Stimulated activated effector memory CD8-positive, alpha-beta T cell treated with anti-CD3 and anti-CD28 coated beads, Interleukin-12 subunit alpha, Interleukin-12 subunit beta, amount 100 ng/mL, for 72 hours (primary cell): ENCODE measurements around the gene SBNO2.
"Not testable (repeated sequence)": the region's sequence is repeated elsewhere in the genome, so short reads cannot be mapped to it uniquely, and the experiment has no call there.

Experiments
- ATAC-seq: fragments of 150-1000 bp; cut with Tn5 transposase; 2 replicates; pipeline ENCODE4 v1.10.0; 2021
- DNase-seq, 2 donors: peaks; one replicate each; pipeline ENCODE4 v3.0.0; 2021 to 2022; ENCODE audit warnings: low spot score in 2 of 2
- H3K27ac Mint-ChIP-seq: one replicate; pipeline ENCODE4 v1.8.0; 2022; ENCODE audit warnings: mild to moderate bottlenecking, mixed read lengths
- H3K36me3 Mint-ChIP-seq: one replicate; pipeline ENCODE4 v1.8.0; 2022; ENCODE audit warnings: mild to moderate bottlenecking, mixed read lengths
- H3K4me1 Mint-ChIP-seq: one replicate; pipeline ENCODE4 v1.8.0; 2022; ENCODE audit warnings: mixed read lengths
- H3K4me3 Mint-ChIP-seq: one replicate; pipeline ENCODE4 v1.8.0; 2022; ENCODE audit warnings: mild to moderate bottlenecking, mixed read lengths
- H3K9me3 Mint-ChIP-seq: one replicate; pipeline ENCODE4 v1.8.0; 2022; ENCODE audit warnings: mixed read lengths

The SBNO2 gene

DNA sequence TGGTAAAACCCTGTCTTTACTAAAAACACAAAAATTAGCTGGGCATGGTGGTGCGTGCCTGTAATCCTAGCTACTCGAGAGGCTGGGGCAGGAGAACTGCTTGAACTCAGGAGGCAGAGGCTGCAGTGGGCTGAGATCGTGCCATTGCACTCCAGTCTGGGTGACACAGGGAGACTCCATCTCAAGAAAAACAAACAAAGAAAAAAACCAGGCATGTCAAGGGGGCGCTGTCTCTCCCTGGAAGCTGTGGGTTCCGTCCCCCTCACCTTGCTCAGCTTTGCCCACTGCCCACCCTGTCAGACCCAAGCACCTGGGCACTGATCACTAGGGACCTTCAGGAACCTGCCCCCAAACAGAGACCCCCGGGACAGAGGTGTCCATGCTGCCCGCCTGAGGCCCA, 45.0 kb downstream of the SBNO2 start:
- peaks cover 92% of the 10 kb centered on the region for H3K36me3 Mint-ChIP-seq
- H3K4me1 Mint-ChIP-seq: peaks cover 46% of the 10 kb centered on the region
- ATAC-seq: not testable (repeated sequence)

DNA sequence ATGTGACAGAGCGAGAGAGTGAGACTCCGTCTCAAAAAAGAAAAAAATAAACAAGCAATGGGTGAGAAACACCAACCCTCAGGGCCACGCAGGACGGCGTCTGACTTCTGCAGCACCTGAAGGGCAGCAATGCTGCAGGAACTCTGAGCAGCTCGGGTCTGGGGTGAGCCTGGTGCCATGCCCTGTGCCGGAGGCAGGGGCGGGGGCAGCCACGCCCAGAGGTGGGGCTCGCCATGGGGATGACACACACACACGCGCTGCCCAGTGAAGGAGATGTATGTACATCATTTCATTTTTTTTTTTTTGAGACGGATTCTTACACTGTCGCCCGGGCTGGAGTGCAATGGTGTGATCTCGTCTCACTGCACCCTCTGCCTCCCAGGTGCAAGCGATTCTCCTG, 46.0 kb downstream of the SBNO2 start:
- DNase-seq: no peak
- peaks cover 93% of the 10 kb centered on the region for H3K36me3 Mint-ChIP-seq
- no peaks in the 10 kb centered on the region for H3K9me3 Mint-ChIP-seq
- no peak for ATAC-seq
- H3K4me1 Mint-ChIP-seq: peaks cover 38% of the 10 kb centered on the region
- no peak overlapping the region for H3K4me3 Mint-ChIP-seq
- H3K27ac Mint-ChIP-seq: no peak overlapping the region

More for the DNA sequence above, 45.0 kb downstream of the SBNO2 start:
- not testable (repeated sequence) for DNase-seq, H3K9me3 Mint-ChIP-seq
- Mint-ChIP-seq H3K4me3 (peak overlapping the region; percentile 84), H3K27ac (peak overlapping the region; percentile 95)

DNA sequence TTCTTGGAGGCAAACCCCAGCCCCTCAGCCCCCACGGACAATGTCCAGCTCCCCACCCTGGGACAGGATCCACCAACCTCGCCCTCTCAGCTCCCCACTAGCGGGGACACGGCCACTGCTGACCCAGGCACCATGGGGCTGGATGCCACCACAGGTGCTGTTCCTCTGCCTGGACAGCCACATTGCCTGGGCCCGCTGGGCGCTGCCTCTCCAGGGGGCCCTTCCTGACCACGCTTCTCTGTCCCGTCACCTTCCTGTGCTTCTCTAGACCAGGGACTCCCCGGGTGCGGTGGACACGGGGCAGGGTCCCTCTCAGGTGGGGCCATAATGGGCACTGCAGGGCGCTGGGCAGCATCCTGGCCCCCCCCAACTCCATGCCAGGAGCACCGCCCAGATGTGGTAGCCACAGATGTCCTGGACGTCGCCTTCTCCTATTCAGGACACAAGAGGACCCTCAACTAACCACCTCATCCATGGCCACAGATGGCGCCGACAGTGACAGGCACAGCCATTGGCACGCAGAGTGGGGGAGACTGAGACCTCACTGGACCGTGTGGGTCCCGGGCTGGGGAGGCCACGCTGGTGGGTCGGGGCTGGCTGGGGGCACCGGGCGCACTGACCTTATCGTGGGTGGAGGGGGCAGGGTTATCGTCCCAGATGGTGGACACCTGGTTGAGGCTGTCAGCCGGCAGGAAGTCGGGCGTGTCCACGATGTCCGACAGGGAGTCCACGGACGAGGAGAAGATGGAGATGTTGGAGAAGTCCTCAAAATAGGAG, 46.9 kb downstream of the SBNO2 start:
- no peaks in the 10 kb centered on the region for H3K9me3 Mint-ChIP-seq
- ATAC-seq (no peak), DNase-seq (no peak)
- peaks cover 38% of the 10 kb centered on the region for H3K4me1 Mint-ChIP-seq
- peak overlapping the region; percentile 84 for H3K27ac Mint-ChIP-seq
- H3K4me3 Mint-ChIP-seq: peak overlapping the region; percentile 13
- H3K36me3 Mint-ChIP-seq: peaks cover 93% of the 10 kb centered on the region

DNA sequence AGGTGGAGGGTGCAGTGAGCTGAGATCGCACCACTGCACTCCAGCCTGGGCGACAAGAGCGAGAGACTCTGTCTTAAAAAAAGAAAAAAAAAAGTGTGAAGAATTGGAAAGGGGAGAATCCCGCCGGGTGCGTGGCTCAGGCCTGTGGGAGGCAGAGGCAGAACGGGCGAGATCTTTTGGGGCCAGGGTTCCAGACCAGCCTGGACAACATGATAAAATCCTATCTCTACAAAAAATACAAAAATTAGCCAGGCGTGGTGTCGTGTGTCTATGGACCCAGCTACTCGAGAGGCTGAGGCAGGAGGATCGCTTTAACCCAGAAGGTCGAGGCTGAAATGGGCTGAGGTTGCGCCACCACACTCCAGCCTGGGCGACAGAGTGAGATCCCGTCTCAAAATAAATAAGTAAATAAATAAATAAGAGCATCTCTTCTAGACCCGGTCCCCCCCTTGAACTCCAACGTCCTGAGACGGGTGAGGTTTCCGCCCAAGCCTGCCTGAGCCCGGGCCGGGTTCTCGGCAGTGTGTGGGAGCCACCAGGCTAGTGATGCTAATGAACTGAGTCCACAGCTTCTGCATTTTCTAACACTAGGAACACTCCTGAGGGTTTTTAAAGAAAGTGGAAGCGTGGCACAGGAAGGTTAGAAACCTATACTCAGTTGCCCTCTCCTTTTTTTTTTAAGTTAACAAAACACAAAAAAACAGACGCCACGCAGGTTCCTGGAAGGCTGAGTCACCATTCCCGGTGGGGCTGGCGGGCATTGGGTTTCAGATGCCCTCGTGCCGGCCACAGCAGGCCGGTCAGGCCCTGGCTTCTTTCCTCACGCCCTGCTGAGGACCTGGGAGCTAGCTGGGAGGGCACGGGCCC, 48.2 kb downstream of the SBNO2 start:
- Mint-ChIP-seq H3K9me3 (no peaks in the 10 kb centered on the region), H3K36me3 (peaks cover 100% of the 10 kb centered on the region), H3K4me1 (peaks cover 41% of the 10 kb centered on the region), H3K4me3 (no peak overlapping the region), H3K27ac (peak overlapping the region; percentile 61)
- DNase-seq: no peak
- no peak for ATAC-seq

DNA sequence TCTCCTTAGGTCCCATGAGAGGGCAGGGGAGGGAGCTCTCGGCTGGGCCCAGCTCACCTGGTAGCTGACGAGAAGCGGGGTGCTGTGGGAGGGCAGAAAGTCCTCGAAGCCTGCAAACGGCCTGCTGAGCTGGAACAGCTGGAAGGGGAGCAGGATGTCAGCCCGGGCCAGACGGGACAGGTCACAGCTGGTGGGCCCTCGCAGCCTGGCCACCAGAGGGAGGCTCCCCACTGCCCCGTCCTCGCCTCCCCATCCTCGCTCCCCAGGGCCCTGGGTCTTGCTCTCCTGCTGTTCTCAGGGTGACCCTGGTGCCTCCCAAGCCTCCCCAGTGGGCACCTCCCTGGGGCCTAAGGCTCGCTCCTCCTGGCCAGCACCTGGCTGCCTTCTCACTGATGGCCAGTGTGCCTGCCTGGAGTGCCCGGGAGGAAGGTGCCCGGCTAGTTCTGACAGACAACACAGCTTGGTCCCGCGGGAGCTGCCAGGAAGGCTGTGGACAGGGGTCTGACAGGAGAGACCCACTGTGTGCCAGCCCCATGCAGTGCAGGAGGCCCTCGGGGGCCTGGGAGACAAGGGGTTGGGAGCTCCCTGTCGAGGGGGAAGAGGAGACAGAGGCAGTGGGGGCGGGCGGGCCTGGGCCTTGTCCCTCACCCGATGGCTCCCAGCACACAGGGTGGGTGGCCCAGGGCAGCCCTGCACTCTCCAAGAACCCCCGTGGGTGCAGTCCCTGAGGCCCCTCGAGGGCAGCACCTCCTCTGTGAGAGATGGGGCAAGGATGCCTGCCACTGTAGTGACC, 50.0 kb downstream of the SBNO2 start:
- DNase-seq (no peak), ATAC-seq (no peak)
- H3K4me1 Mint-ChIP-seq: peaks cover 23% of the 10 kb centered on the region
- no peak overlapping the region for H3K27ac Mint-ChIP-seq
- no peak overlapping the region for H3K4me3 Mint-ChIP-seq
- H3K9me3 Mint-ChIP-seq: no peaks in the 10 kb centered on the region
- peaks cover 99% of the 10 kb centered on the region for H3K36me3 Mint-ChIP-seq

DNA sequence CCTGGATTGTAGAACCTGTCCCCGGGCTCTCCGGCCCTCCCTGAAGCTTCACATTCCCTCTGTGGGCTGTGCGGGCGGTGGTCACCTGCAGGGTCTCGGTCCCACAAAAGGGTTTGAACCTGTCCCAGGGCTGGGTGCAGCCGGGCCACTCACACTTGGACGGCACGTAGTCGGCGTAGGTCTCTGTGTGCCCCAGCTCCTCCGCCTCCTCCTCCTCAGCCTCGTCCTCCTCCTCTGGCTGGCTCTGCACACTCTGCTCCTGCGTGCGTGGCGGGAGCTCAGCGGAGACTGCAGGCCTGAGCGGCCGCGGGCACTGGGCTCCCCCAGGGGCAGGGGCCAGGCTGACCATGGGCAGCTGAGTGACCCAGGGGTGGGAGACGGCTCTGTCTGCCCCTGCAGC, 50.7 kb downstream of the SBNO2 start:
- Mint-ChIP-seq H3K9me3 (no peaks in the 10 kb centered on the region), H3K4me3 (no peak overlapping the region), H3K4me1 (peaks cover 20% of the 10 kb centered on the region), H3K36me3 (peaks cover 99% of the 10 kb centered on the region), H3K27ac (peak overlapping the region; percentile 14)
- ATAC-seq: no peak
- DNase-seq: no peak

DNA sequence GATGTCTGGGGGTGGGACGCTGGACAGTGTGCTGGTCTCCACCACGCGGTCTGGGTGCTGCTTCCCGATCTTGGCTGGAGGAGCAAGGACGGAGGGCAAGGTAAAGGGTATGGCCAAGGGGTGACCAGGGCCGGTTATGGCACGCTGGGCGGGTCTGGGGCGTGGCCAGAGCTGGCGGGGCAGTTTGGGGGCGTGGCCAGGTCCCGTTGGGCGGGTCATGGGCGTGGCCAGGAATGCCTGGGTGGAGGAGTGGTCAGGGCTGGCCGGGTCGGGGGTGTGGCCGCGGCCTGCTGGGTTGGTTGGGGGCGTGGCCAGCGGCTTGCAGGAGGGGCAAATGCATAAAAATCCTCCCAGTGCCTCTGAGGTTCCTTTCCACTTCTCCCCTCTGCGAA, 51.1 kb downstream of the SBNO2 start:
- H3K9me3 Mint-ChIP-seq: no peaks in the 10 kb centered on the region
- peak; percentile 71 for ATAC-seq
- DNase-seq: peak; percentile 61 to 89
- H3K4me3 Mint-ChIP-seq: no peak overlapping the region
- H3K4me1 Mint-ChIP-seq: peaks cover 20% of the 10 kb centered on the region
- H3K36me3 Mint-ChIP-seq: peaks cover 99% of the 10 kb centered on the region
- peak overlapping the region; percentile 14 for H3K27ac Mint-ChIP-seq

DNA sequence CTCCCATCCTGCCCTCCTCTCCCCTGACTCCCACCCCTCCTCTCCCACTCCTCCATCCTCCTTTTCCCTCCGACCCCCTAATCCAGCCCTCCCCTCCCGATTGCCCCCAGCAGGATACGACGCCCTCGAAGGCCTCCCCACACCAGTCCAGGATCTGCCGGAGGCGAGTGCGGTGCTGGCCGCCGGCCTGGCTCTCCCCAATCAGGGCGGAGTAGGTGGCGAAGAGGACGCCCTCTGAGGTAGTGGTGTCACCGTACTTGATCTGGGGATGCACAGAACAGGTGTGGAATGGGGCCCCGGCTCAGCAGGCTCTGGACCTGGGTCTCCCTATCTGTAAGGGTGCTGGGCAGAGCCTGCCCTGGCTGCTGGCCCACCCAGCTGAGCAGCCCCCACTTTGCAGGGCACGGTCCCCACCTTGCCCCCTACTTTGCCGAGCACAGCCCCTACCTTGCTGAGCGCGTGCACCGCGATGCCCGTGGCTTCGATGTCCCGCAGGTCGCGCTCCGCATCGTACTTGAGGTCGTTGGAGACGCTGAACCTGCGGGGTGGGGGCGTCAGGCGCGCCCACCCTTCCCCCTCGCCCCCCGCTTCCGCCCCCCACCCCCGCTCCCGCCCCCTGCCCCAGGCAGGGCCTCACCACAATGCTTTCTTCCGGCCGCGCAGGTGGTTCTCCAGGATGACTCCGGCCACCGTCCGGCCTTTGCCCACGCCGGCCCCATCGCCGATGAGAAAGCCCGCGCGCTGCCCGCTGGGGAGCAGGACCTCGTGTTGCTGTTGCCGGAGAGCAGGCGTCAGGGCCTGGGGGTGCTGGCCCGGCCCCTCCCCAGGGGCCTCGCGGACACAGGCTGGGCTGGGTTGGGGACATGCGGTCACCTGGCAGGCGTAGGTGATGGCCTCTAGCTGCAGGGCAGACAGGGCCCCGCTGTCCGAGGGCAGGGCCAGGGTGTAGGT, 51.8 kb downstream of the SBNO2 start:
- H3K36me3 Mint-ChIP-seq: peaks cover 99% of the 10 kb centered on the region
- H3K4me3 Mint-ChIP-seq: no peak overlapping the region
- no peak overlapping the region for H3K27ac Mint-ChIP-seq
- H3K4me1 Mint-ChIP-seq: peaks cover 14% of the 10 kb centered on the region
- ATAC-seq (no peak), DNase-seq (no peak)
- no peaks in the 10 kb centered on the region for H3K9me3 Mint-ChIP-seq

DNA sequence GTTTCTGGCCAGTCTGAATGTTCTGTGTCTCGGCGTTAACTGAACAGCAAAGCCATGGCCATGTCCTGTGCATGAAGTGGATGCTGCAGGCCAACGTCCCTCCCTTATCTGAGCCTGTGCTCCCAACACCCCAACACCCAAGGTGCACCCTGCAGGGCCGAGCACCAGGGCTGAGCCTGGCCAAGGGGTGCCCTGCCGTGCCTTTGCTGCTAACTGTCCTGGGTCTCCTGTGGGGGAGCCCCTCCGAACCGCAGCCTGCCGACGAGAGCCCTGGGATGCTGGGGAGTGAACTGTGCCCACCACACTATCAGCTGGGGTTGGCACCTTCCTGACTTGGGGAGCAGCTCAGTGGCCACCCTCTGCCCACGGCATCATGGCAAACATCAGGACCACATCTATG, 52.7 kb downstream of the SBNO2 start:
- ATAC-seq (no peak), DNase-seq (no peak)
- no peaks in the 10 kb centered on the region for H3K9me3 Mint-ChIP-seq
- H3K27ac Mint-ChIP-seq: no peak overlapping the region
- H3K4me3 Mint-ChIP-seq: no peak overlapping the region
- peaks cover 5% of the 10 kb centered on the region for H3K4me1 Mint-ChIP-seq
- peaks cover 99% of the 10 kb centered on the region for H3K36me3 Mint-ChIP-seq

DNA sequence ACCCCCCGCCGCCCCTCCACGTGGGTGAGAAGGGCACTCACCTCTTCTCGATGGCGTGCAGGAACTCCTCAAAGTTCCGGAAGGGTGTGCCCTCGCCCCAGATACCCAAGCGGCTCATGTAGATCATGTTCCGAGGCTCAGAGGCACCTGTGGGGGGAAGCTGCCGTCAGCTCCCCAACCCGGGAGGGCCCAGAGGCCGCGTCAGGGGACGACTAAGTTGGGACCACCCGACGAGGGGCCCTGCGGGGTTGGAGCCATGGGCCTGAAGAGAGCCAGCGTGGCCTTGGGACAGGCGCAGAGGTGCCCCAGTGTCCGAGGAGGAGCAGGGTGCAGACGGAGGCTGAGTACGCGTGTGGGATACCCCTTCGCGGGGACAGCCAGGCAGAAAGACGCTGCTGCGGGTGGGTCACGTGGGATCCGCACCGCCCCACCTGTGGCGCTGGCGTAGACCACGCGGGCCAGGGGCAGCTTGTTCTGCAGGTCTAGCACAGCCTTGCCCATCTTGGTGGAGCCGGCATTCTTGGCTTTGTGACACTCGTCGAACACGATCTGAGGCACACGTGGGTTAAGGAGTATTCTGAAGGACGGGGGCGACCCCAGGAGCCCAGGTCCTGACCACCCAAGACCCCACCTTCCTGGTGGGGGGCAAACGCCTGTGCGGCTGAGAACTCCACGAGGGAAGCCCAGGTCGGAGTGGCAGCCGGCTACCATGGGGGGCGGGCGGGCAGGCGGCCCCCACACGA, 54.4 kb downstream of the SBNO2 start:
- H3K27ac Mint-ChIP-seq: no peak overlapping the region
- ATAC-seq: no peak

DNA sequence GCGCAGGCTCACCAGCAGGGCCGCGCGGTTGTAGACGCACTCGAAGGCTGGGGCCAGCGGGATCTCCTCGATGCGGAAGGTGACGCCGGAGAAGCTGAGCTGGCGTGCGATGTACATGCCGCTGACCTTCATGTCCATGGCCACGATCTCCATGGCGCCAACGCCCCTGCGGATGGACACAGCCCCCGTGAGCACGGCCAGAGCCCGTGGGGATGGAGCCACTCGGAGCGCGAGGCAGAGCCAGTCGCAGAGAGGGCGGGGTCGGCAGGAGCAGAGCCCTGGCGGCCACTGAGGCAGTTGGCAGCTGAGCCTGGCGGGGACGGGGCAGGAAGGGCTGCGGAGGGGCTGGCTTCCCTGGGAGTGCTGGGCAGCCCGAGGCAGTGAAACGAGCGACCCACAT, 55.1 kb downstream of the SBNO2 start:
- Mint-ChIP-seq H3K27ac (no peak overlapping the region), H3K4me3 (no peak overlapping the region), H3K9me3 (no peaks in the 10 kb centered on the region), H3K36me3 (peaks cover 99% of the 10 kb centered on the region), H3K4me1 (peaks cover 5% of the 10 kb centered on the region)
- DNase-seq (no peak), ATAC-seq (no peak)

More for the DNA sequence above, 54.4 kb downstream of the SBNO2 start:
- DNase-seq: no peak
- H3K9me3 Mint-ChIP-seq: no peaks in the 10 kb centered on the region
- peaks cover 99% of the 10 kb centered on the region for H3K36me3 Mint-ChIP-seq
- H3K4me3 Mint-ChIP-seq: no peak overlapping the region
- peaks cover 5% of the 10 kb centered on the region for H3K4me1 Mint-ChIP-seq

DNA sequence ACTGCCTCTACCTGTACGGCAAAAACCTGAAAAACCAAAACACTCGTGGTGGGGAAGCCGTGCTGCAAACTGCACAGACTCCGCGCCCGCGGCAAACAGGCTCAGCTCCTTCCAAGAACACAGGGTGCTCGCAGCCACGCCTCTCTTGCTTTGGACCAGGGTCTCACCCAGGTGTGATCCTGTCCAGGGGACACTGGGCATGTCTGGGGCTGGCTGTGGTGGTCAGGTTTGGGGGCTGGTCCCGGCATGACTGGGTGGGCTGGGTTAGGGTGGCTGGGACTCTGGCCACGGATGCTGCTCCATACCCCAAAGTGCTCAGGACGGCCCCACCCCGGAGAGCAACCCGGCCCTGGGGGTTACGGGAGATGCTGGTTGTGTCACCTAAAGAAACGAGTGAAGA, 56.4 kb downstream of the SBNO2 start:
- Mint-ChIP-seq H3K4me1 (peaks cover 5% of the 10 kb centered on the region), H3K27ac (peak overlapping the region; percentile 65), H3K4me3 (no peak overlapping the region), H3K9me3 (no peaks in the 10 kb centered on the region), H3K36me3 (peaks cover 99% of the 10 kb centered on the region)
- ATAC-seq: no peak
- DNase-seq: no peak

DNA sequence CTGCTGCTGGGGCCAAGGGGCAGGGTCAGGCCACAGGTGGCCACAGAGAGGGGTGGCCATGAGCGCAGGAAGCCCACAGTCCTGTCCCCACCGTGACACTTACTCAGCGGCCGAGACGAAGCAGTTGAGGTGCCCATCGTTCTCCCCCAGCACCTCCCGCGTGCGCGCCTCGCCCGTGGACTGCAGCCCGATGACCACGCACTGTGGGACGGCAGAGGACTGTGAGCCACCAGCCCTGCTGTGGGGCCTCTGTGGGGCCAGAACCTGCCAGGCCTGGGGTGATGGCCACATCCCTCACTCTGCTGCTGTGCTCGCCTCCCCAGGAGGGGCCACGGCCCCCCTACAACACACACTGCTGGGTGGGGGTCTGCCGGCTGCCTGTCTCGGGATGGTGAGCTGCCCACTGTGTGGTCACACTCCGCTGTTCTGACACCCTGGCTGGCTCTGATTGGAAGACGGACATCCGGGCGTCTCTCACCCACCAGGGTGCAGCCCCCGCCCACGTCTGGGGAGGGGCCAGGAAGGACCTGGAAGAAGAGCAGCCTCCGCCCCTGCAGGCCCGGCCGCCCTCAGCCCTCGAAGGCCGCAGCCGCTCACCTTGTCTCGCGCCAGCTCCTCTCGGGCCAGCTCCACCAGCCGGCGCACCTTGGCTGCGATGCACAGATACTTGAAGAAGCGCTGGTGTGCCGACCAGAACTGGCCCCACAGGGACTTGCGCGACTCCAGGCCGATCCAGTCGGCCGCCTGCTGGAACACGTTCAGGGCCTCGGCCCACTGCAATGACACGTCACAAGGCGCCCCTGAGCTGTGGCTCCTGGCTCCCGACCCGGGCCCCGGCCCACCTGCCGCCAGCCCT, 57.1 kb downstream of the SBNO2 start:
- Mint-ChIP-seq H3K36me3 (peaks cover 97% of the 10 kb centered on the region), H3K27ac (no peak overlapping the region), H3K4me3 (no peak overlapping the region), H3K4me1 (peaks cover 5% of the 10 kb centered on the region), H3K9me3 (no peaks in the 10 kb centered on the region)
- ATAC-seq (no peak), DNase-seq (no peak)
